T-helper 22 cell (primary cell): ENCODE measurements around the gene CDC42SE2.
"Not testable (repeated sequence)": the region's sequence is repeated elsewhere in the genome, so short reads cannot be mapped to it uniquely, and the experiment has no call there.

Experiments used
- DNase-seq: peaks from one replicate; pipeline ENCODE4 v3.0.0-alpha.2; 2020; ENCODE audit warnings: low read depth

CDC42SE2 gene

DNA sequence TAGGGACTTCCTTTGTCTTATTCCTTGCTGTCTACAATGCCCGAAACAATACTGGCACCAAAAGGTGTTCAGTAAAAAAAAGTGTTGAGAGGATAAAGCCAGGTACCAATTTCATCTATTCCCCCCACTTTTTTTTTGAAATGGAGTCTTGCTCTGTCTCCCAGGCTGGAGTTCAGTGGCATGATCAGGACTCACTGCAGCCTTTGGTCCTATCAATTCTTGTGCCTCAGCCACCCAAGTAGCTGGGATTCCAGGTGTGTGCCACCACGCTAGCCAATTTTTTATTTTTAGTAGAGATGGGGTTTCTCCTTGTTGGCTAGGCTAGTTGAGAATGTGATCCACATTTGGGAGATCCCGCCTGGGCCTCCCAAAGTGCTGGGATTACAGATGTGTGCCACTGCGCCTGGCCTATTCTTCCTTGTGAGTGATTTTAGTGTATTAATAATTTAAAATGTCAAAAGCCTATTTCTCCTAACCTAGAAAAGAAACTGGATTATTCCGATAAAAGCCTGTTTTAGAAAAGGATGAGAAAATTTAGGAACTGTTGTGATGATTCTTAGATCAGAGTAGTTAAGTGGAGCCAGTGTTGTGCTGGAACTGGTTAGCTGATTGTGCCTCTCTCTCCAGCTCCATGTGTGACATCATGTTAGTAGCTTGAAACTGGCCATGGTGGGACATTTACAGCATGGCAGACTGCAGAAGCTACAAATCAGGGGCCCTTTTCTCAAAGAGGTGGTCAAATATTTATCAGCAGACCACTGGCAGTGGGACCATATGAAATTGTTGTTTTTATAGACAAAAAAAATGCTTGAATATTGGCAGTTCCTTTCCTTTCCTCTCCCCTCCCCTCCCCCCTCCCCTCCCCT, 14.3 kb downstream of the CDC42SE2 start:
- no peak for DNase-seq

DNA sequence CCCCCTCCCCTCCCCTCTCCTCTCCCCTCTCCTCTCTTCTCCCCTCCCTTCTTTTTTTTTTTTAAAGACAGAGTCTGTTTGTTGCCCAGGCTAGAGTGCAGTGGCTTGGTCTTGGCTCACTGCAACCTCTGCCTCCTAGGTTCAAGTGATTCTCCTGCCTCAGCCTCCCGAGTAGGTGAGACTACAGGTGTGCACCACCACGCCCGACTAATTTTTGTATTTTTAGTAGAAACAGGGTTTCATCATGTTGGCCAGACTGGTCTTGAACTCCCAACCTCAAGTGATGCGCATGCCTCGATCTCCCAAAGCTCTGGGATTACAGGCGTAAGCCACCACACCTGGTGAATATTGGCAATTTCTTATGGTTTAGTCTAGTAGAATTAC, 14.9 kb downstream of the CDC42SE2 start:
- DNase-seq, result not testable (repeated sequence)

- DNase-seq, result no peak
Observed at GRCh38 chr5:131279204-131279603, 15.4 kb downstream of the CDC42SE2 start.

- no peak for DNase-seq
Observed at GRCh38 chr5:131280417-131280816, 16.6 kb downstream of the CDC42SE2 start.

GRCh38 chr5:131281133-131281867, 17.4 kb downstream of the CDC42SE2 start:
- no peak for DNase-seq

GRCh38 chr5:131281868-131282234, 18.0 kb downstream of the CDC42SE2 start:
- no peak for DNase-seq

DNA sequence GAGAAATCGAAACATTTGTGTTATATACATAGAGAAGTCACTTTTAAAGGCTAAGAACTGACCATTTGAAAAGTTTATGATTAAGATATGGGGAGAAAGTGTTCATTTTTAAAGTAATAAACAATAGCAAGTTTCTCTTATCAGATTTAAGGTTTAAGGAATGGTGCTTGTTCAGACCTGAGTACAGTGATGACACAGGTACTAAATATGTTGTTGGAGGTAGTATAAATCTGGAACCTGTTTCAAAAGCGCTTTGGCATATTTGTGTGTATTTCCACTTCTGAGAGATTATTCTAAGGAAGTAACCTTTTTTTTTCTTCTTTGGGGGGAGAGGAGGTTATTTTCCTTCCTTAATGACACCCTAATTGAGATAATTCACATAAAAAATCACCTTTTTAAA, 18.4 kb downstream of the CDC42SE2 start:
- no peak for DNase-seq

DNA sequence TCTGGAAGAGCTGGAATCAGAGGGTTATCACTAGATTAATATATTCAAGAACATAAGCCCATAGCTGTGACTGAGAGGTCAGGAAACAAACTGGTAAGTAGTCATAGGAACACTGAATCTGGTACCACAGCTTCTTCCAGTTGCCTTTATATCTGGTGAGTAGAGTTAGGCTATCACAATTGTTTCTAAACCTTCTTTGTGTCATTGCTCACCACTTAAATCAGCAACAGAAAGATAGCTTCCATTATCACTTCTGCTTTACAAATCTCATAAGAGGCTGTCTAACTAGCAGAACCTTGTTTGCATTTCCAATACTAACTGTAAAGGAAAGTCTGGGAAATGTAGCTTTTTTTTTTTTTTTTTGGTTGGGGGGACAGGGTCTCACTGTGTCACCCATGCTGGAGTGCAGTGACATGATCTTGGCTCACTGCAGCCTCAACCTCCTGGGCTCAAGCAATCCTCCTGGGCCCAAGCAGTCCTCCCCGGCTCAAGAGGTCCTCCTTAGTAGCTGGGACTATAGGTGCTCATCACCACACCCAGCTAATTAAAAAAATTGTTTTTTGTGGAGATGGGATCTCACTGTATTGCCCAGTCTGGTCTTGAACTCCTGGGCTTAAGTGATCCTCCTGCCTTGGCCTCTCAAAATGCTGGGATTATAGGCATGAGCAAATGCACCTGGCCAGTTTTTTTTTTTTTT, 22.0 kb downstream of the CDC42SE2 start:
- no peak for DNase-seq

- no peak for DNase-seq
Observed at GRCh38 chr5:131286400-131286715, 22.5 kb downstream of the CDC42SE2 start.

- no peak for DNase-seq
Observed at GRCh38 chr5:131288328-131288727, 24.5 kb downstream of the CDC42SE2 start.

DNA sequence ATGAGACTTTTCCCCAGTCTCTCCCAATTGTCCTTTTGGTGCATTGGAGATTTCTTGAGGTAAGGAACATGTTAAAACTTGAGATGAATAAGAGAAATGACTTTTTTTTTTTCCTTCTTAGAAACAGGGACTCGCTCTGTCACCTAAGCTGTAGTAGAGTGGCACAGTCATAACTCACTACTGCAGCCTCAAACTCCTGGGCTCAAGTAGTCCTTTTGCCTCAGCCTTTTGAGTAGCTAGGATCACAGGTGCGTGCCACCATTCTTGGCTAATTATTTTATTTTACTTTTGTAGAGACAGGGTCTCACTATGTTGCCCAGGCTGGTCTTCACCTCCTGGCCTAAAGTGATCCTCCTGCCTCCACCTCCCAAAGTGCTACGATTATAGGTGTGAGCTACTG, 25.9 kb downstream of the CDC42SE2 start:
- no peak for DNase-seq

- DNase-seq, result no peak
Observed at GRCh38 chr5:131296213-131296672, 32.4 kb downstream of the CDC42SE2 start.

DNA sequence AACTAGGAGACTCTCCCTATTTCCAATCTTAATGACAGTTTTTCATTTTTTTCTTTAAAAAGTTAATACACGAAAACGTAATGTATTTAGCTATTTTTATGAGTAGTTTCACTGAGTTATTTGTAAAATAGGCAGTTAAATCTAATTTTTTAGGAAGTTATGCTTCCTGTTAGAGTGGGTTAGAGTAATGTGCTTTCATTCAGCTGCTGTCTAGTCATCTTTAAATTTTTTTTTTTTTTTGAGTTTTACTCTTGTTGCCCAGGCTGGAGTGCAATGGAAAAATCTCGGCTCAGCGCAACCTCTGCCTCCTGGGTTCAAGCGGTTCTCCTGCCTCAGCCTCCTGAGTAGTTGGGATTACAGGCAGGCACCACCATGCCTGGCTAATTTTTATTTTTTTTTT, 34.0 kb downstream of the CDC42SE2 start:
- no peak for DNase-seq

- no peak for DNase-seq
Observed at GRCh38 chr5:131299465-131299864, 35.6 kb downstream of the CDC42SE2 start.

DNA sequence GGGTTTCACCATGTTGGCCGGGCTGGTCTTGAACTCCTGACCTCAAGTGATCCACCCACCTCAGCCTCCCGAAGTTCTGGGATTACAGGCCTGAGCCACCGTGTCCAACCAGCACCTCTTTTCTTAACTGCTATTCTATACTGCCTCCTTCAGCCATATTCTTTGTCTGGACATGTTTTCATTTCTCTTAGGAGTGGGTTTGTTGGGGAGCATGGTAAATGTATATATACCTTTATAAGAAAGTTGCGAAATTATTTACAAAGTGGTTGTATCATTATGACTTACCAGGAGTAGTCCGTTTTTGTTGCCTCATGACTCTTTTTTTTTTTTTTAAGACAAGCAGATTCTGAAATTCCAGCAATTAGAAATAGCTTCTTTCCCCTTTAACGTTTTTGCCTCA, 38.7 kb downstream of the CDC42SE2 start:
- DNase-seq, result no peak

DNA sequence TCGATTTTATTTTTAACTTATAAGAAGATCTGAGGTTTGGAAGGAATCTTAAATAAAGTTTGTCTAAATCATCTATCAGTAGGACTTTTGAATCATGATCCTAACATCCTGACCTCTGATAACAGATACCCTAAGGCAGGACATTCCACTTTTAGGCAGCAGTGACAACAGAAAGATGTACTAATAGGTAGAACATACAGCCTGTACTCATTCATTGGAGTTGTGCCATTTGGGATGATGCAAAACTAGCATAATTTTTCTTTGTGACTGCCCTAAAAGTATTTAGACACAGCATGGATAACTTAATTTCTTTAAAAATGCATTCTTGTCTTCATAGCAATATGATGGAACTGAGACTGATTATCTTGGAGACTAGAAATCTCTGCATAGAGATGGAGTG, 39.7 kb downstream of the CDC42SE2 start:
- no peak for DNase-seq

GRCh38 chr5:131304414-131304813, 40.6 kb downstream of the CDC42SE2 start:
- DNase-seq, result no peak

GRCh38 chr5:131305138-131305689, 41.4 kb downstream of the CDC42SE2 start:
- no peak for DNase-seq

DNA sequence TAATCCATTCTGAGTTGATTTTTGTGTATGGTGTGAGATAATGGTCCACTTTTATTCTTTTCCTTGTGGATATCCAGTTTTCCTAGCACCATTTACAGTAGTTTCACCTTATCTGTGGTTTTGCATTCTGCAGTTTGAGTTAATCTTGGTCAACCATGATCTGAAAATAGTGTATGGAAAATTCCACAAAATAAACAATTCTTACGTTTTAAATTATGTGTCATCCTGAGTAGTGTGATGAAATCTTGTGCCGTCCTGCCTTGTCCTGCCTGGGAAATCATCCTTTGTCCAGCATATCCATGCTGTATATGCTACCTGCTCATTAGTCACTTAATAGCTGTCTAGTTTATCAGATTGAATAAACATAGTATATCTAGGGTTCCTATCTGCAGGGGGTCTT, 42.1 kb downstream of the CDC42SE2 start:
- DNase-seq, result no peak

DNA sequence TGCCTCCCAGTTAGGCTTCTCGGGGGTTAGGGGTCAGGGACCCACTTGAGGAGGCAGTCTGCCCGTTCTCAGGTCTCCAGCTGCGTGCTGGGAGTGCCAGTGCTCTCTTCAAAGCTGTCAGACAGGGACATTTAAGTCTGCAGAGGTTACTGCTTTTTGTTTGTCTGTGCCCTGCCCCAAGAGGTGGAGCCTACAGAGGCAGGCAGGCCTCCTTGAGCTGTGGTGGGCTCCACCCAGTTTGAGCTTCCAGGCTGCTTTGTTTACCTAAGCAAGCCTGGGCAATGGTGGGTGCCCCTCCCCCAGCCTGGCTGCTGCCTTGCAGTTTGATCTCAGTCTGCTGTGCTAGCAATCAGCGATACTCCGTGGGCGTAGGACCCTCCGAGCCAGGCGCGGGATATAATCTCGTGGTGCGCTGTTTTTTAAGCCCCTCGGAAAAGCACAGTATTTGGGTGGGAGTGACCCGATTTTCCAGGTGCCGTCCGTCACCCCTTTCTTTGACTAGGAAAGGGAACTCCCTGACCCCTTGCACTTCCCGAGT, 48.5 kb downstream of the CDC42SE2 start:
- DNase-seq, result not testable (repeated sequence)

GRCh38 chr5:131316026-131316425, 52.2 kb downstream of the CDC42SE2 start:
- no peak for DNase-seq

GRCh38 chr5:131316822-131317221, 53.0 kb downstream of the CDC42SE2 start:
- no peak for DNase-seq
